Mucosa of stomach (tissue), 1 donor: ENCODE measurements around the gene NDST4.

ENCODE experiments used
- H3K27me3 ChIP-seq: one replicate; pipeline ENCODE4 v1.7.0; 2013; ENCODE audit warnings: mild to moderate bottlenecking, low read length; ENCODE audit not compliant: control insufficient read depth, insufficient read depth
- H3K36me3 ChIP-seq: one replicate; pipeline ENCODE4 v1.7.0; 2013; ENCODE audit warnings: low read length; ENCODE audit not compliant: control insufficient read depth, insufficient read depth
- H3K4me1 ChIP-seq: one replicate; pipeline ENCODE4 v1.7.0; 2013; ENCODE audit warnings: mild to moderate bottlenecking, low read length; ENCODE audit not compliant: control insufficient read depth, insufficient read depth
- H3K4me3 ChIP-seq: one replicate; pipeline ENCODE4 v1.7.0; 2013; ENCODE audit warnings: low read length
- H3K9ac ChIP-seq: one replicate; pipeline ENCODE4 v1.7.0; 2013; ENCODE audit warnings: mild to moderate bottlenecking, low read length, moderate library complexity
- H3K9me3 ChIP-seq: one replicate; pipeline ENCODE4 v1.7.0; 2013; ENCODE audit warnings: mild to moderate bottlenecking, low read length, moderate library complexity; ENCODE audit not compliant: control insufficient read depth
- donor health status: Pancreatic carcinoma.

NDST4 gene

GRCh38 chr4:115113506-115114106 lies at the start of gene NDST4:
Gene NDST4 (minus strand): TSS chr4:115113620. CDS start chr4:115077036, 36,584 bp downstream.
- Histone ChIP-seq H3K27me3 (no peaks in the 10 kb centered on the region), H3K9me3 (no peaks in the 10 kb centered on the region), H3K36me3 (no peaks in the 10 kb centered on the region), H3K4me3 (no peak within 1 kb of the TSS), H3K9ac (no peak within 1 kb of the TSS), H3K4me1 (no peaks in the 10 kb centered on the region)

- Histone ChIP-seq H3K4me3 (no peak overlapping the region), H3K9me3 (no peaks in the 10 kb centered on the region), H3K4me1 (no peaks in the 10 kb centered on the region), H3K36me3 (no peaks in the 10 kb centered on the region), H3K27me3 (no peaks in the 10 kb centered on the region), H3K9ac (no peak overlapping the region)
Measured at GRCh38 chr4:115159141-115159540, 45.7 kb upstream of the NDST4 start.

- H3K36me3 ChIP-seq: no peaks in the 10 kb centered on the region
- H3K9ac ChIP-seq: no peak overlapping the region
- H3K27me3 ChIP-seq: no peaks in the 10 kb centered on the region
- H3K4me1 ChIP-seq: no peaks in the 10 kb centered on the region
- H3K9me3 ChIP-seq: no peaks in the 10 kb centered on the region
- H3K4me3 ChIP-seq: no peak overlapping the region
Measured at GRCh38 chr4:115158296-115158695, 44.9 kb upstream of the NDST4 start.

- Histone ChIP-seq H3K36me3 (no peaks in the 10 kb centered on the region), H3K9me3 (no peaks in the 10 kb centered on the region), H3K27me3 (no peaks in the 10 kb centered on the region), H3K9ac (no peak overlapping the region), H3K4me1 (no peaks in the 10 kb centered on the region), H3K4me3 (no peak overlapping the region)
Measured at GRCh38 chr4:115154826-115155225, 41.4 kb upstream of the NDST4 start.

GRCh38 chr4:115152965-115153364 lies 39.5 kb upstream of the NDST4 start:
- Histone ChIP-seq H3K9me3 (no peaks in the 10 kb centered on the region), H3K27me3 (no peaks in the 10 kb centered on the region), H3K4me3 (no peak overlapping the region), H3K36me3 (no peaks in the 10 kb centered on the region), H3K4me1 (no peaks in the 10 kb centered on the region), H3K9ac (no peak overlapping the region)

- Histone ChIP-seq H3K36me3 (no peaks in the 10 kb centered on the region), H3K9ac (no peak overlapping the region), H3K4me1 (no peaks in the 10 kb centered on the region), H3K9me3 (no peaks in the 10 kb centered on the region), H3K27me3 (no peaks in the 10 kb centered on the region), H3K4me3 (no peak overlapping the region)
Measured at GRCh38 chr4:115152081-115152480, 38.7 kb upstream of the NDST4 start.

- Histone ChIP-seq H3K27me3 (no peaks in the 10 kb centered on the region), H3K9me3 (no peaks in the 10 kb centered on the region), H3K4me3 (no peak overlapping the region), H3K9ac (no peak overlapping the region), H3K4me1 (no peaks in the 10 kb centered on the region), H3K36me3 (no peaks in the 10 kb centered on the region)
Measured at GRCh38 chr4:115149106-115149505, 35.7 kb upstream of the NDST4 start.

GRCh38 chr4:115145393-115146160 lies 32.2 kb upstream of the NDST4 start:
- H3K27me3 ChIP-seq: no peaks in the 10 kb centered on the region

GRCh38 chr4:115128037-115128436 lies 14.6 kb upstream of the NDST4 start:
- H3K36me3 ChIP-seq: no peaks in the 10 kb centered on the region
- H3K4me1 ChIP-seq: no peaks in the 10 kb centered on the region
- H3K9ac ChIP-seq: no peak overlapping the region
- no peak overlapping the region for H3K4me3 ChIP-seq
- no peaks in the 10 kb centered on the region for H3K27me3 ChIP-seq
- no peaks in the 10 kb centered on the region for H3K9me3 ChIP-seq

More at GRCh38 chr4:115145393-115146160, 32.2 kb upstream of the NDST4 start:
- Histone ChIP-seq H3K9me3 (no peaks in the 10 kb centered on the region), H3K9ac (no peak overlapping the region), H3K4me3 (no peak overlapping the region), H3K36me3 (no peaks in the 10 kb centered on the region), H3K4me1 (no peaks in the 10 kb centered on the region)

GRCh38 chr4:115126491-115126890 lies 13.1 kb upstream of the NDST4 start:
- H3K4me3 ChIP-seq: no peak overlapping the region
- no peaks in the 10 kb centered on the region for H3K4me1 ChIP-seq
- no peaks in the 10 kb centered on the region for H3K9me3 ChIP-seq
- H3K36me3 ChIP-seq: no peaks in the 10 kb centered on the region
- no peaks in the 10 kb centered on the region for H3K27me3 ChIP-seq
- no peak overlapping the region for H3K9ac ChIP-seq

GRCh38 chr4:115121351-115122043 lies 8.1 kb upstream of the NDST4 start:
- Histone ChIP-seq H3K9me3 (no peaks in the 10 kb centered on the region), H3K9ac (no peak overlapping the region), H3K36me3 (no peaks in the 10 kb centered on the region), H3K4me3 (no peak overlapping the region), H3K4me1 (no peaks in the 10 kb centered on the region), H3K27me3 (no peaks in the 10 kb centered on the region)

- H3K9ac ChIP-seq: no peak overlapping the region
- H3K9me3 ChIP-seq: no peaks in the 10 kb centered on the region
- no peak overlapping the region for H3K4me3 ChIP-seq
- no peaks in the 10 kb centered on the region for H3K4me1 ChIP-seq
- no peaks in the 10 kb centered on the region for H3K27me3 ChIP-seq
- no peaks in the 10 kb centered on the region for H3K36me3 ChIP-seq
Measured at GRCh38 chr4:115119804-115120352, 6.5 kb upstream of the NDST4 start.
